Tibial nerve (tissue), 3 donors: ENCODE results near the gene GRIA1.

Experiments used
- POLR2A ChIP-seq, 2 donors: fragments of 450-650 bp; IDR thresholded peaks; one replicate each; pipeline ENCODE4 v1.6.1; 2017; ENCODE audit warnings: antibody characterized with exemption in 2 of 2, mild to moderate bottlenecking in 2 of 2, moderate library complexity in 2 of 2
- TF ChIP-seq, protein P1 (sequence below), 5 experiments: fragments of 200-600 bp in 3 of 5; fragments of 450-650 bp in 2 of 5; sonication (generic) in 3 of 5; IDR thresholded peaks; one replicate each; pipeline ENCODE4 v1.5.1; 2016 to 2019; ENCODE audit warnings: antibody characterized with exemption in 5 of 5, mild to moderate bottlenecking in 3 of 5, moderate library complexity in 2 of 5

DNA sequence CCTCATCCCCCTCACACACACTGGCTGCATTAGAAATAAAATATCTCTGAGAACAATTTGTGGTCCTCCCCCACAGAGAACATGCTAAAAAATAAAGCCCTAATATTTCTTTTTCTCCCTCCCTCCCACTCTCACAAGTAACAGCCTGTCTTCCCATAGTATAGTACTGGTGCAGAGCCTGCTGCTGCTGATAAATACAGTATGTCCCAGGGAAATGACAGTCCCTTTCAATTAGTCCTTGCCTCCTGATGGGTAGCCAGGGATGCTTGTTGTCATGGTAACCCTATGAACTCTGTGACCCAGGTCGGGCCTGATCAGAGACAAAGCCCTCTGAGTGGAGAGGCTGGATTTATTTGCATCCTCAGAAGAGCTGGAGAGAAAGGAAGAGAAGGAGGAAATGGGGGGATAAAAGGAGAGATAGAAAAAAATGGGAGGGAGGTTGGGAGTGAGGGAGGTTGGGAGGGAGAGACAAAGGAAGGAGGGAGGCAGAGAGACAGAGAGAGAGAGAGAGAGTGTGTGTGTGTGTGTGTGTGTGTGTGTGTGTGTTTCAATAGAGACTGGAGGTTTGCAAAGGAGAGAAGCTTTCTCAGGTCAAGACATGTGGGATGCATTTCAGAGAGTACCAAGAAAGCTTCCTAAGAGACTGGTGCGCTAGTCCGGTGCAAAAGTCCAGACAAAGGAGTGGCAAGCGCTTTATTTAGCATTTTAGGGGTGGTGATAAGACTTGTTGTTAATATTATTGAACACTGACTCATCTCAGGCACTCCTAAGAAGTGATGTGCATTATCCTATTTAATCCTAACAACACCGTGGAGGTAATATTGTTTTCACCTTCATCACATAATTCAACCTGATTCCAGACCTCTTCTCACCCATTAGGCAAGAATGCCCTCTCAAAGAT, 287.5 kb downstream of the GRIA1 start:
- TF ChIP-seq, protein P1, sequence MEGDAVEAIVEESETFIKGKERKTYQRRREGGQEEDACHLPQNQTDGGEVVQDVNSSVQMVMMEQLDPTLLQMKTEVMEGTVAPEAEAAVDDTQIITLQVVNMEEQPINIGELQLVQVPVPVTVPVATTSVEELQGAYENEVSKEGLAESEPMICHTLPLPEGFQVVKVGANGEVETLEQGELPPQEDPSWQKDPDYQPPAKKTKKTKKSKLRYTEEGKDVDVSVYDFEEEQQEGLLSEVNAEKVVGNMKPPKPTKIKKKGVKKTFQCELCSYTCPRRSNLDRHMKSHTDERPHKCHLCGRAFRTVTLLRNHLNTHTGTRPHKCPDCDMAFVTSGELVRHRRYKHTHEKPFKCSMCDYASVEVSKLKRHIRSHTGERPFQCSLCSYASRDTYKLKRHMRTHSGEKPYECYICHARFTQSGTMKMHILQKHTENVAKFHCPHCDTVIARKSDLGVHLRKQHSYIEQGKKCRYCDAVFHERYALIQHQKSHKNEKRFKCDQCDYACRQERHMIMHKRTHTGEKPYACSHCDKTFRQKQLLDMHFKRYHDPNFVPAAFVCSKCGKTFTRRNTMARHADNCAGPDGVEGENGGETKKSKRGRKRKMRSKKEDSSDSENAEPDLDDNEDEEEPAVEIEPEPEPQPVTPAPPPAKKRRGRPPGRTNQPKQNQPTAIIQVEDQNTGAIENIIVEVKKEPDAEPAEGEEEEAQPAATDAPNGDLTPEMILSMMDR (IDR thresholded peaks at IDR 0.05) = no peak
- TF ChIP-seq POLR2A (IDR thresholded peaks at IDR 0.05) = no peak
